ENCODE data around the gene SCRG1.
A peak's percentile ranks its signal among the peaks of the same experiment; 100 is the strongest.

SCRG1 gene

GRCh38 chr4:173357939-173358338 is 41.0 kb downstream of the SCRG1 start:
- DNase-seq, result no peak

GRCh38 chr4:173347467-173347866 is 51.4 kb downstream of the SCRG1 start:
- DNase-seq, result no peak

- peak; percentile 90 for DNase-seq
Observed at GRCh38 chr4:173346074-173346473, 52.8 kb downstream of the SCRG1 start.

- DNase-seq, result no peak
Observed at GRCh38 chr4:173345648-173346047, 53.3 kb downstream of the SCRG1 start.

- no peak for DNase-seq
Observed at GRCh38 chr4:173343832-173344397, 55.0 kb downstream of the SCRG1 start.

- no peak for DNase-seq
Observed at GRCh38 chr4:173337463-173337862, 61.5 kb downstream of the SCRG1 start.

GRCh38 chr4:173334891-173335752 is 63.8 kb downstream of the SCRG1 start:
- peak; percentile 90 for DNase-seq

All from fibroblast of skin of right quadriceps (primary cell).